WTC11 (cell line): ENCODE data around the gene MAGI2. TPM values are rescaled to one million over a fixed set of nuclear protein-coding genes. Genes with fewer than 3 reads are reported as not detected.

Experiments used
- ATAC-seq: fragments of 200-7000 bp; cut with Tn5 transposase; 2 replicates; pipeline ENCODE4 v1.10.0; 2021; ENCODE audit warnings: mild to moderate bottlenecking, moderate library complexity
- CTCF ChIA-PET: fragments of 300-600 bp; sonication (Branson Sonifier 250); formaldehyde crosslinking; loops from one replicate; lab custom pipeline; 2021; ENCODE audit warnings: antibody characterized with exemption; lab: Charles Lee
- POLR2A ChIA-PET: fragments of 350-600 bp; sonication (Branson Sonifier 250); formaldehyde crosslinking; loops from one replicate; lab custom pipeline; 2021; ENCODE audit warnings: antibody characterized with exemption; lab: Charles Lee
- DNase-seq: peaks from one replicate; pipeline ENCODE4 v3.0.0; 2021; ENCODE audit warnings: low spot score
- H3K27ac Mint-ChIP-seq: 2 replicates; pipeline ENCODE4 v1.8.0; 2021; ENCODE audit warnings: mixed read lengths
- H3K27me3 Mint-ChIP-seq: 2 replicates; pipeline ENCODE4 v1.8.0; 2021; ENCODE audit warnings: low read depth, mild to moderate bottlenecking, moderate library complexity, mixed read lengths
- H3K36me3 Mint-ChIP-seq: 2 replicates; pipeline ENCODE4 v1.8.0; 2021; ENCODE audit warnings: mixed read lengths
- H3K4me1 Mint-ChIP-seq: 2 replicates; pipeline ENCODE4 v1.8.0; 2022; ENCODE audit warnings: mixed read lengths
- H3K4me3 Mint-ChIP-seq: 2 replicates; pipeline ENCODE4 v1.8.0; 2021; ENCODE audit warnings: mild to moderate bottlenecking, moderate library complexity, mixed read lengths
- H3K9me3 Mint-ChIP-seq: 2 replicates; pipeline ENCODE4 v1.8.0; 2021; ENCODE audit warnings: mixed read lengths
- ATF1 ChIP-seq: sonication (generic); formaldehyde crosslinking; IDR thresholded peaks from 2 replicates; pipeline ENCODE4 v1.8.1; 2023; ENCODE audit warnings: mild to moderate bottlenecking, moderate library complexity, missing genetic modification reagents
- ATF6 ChIP-seq: sonication (generic); formaldehyde crosslinking; IDR thresholded peaks from 2 replicates; pipeline ENCODE4 v1.8.1; 2023; ENCODE audit warnings: mild to moderate bottlenecking, missing genetic modification reagents
- CREB1 ChIP-seq: sonication (generic); formaldehyde crosslinking; IDR thresholded peaks from 2 replicates; pipeline ENCODE4 v1.8.0; 2023; ENCODE audit warnings: mild to moderate bottlenecking, missing genetic modification reagents
- ESRRA ChIP-seq: sonication (generic); formaldehyde crosslinking; IDR thresholded peaks from 2 replicates; pipeline ENCODE4 v1.8.1; 2022; ENCODE audit warnings: mild to moderate bottlenecking, missing genetic modification reagents, borderline replicate concordance
- ETV6 ChIP-seq: sonication (generic); formaldehyde crosslinking; IDR thresholded peaks from 2 replicates; pipeline ENCODE4 v1.8.1; 2022; ENCODE audit warnings: mild to moderate bottlenecking, missing genetic modification reagents
- FOXJ3 ChIP-seq: sonication (generic); formaldehyde crosslinking; IDR thresholded peaks from 2 replicates; pipeline ENCODE4 v1.9.0; 2021; ENCODE audit warnings: missing genetic modification reagents, mild to moderate bottlenecking, borderline replicate concordance
- FOXP4 ChIP-seq: sonication (generic); formaldehyde crosslinking; IDR thresholded peaks from 2 replicates; pipeline ENCODE4 v1.8.0; 2022; ENCODE audit warnings: mild to moderate bottlenecking, missing genetic modification reagents
- GTF2I ChIP-seq: fragments of 250-450 bp; sonication (Bioruptor Pico); conservative IDR thresholded peaks from 2 replicates; pipeline ENCODE4 v1.4.0; 2021; ENCODE audit warnings: mild to moderate bottlenecking
- HMGA2 ChIP-seq: fragments of 250-450 bp; sonication (Bioruptor Pico); IDR thresholded peaks from 2 replicates; pipeline ENCODE4 v1.4.0; 2021; ENCODE audit warnings: mild to moderate bottlenecking, moderate library complexity
- MXD4 ChIP-seq: fragments of 250-450 bp; sonication (Bioruptor Pico); IDR thresholded peaks from 2 replicates; pipeline ENCODE4 v1.8.0; 2021; ENCODE audit warnings: mild to moderate bottlenecking, moderate library complexity, borderline replicate concordance
- NFATC4 ChIP-seq: fragments of 250-450 bp; sonication (Bioruptor Pico); IDR thresholded peaks from 2 replicates; pipeline ENCODE4 v1.9.0; 2021; ENCODE audit warnings: mild to moderate bottlenecking
- NFE2L1 ChIP-seq: sonication (generic); formaldehyde crosslinking; IDR thresholded peaks from 2 replicates; pipeline ENCODE4 v1.8.1; 2023; ENCODE audit warnings: missing genetic modification reagents
- NR3C1 ChIP-seq: sonication (generic); formaldehyde crosslinking; conservative IDR thresholded peaks from 2 replicates; pipeline ENCODE4 v1.8.1; 2023; ENCODE audit warnings: low read depth, mild to moderate bottlenecking, missing genetic modification reagents
- SMAD3 ChIP-seq: sonication (generic); formaldehyde crosslinking; IDR thresholded peaks from 2 replicates; pipeline ENCODE4 v1.8.0; 2022; ENCODE audit warnings: missing genetic modification reagents, mild to moderate bottlenecking, borderline replicate concordance
- USF2 ChIP-seq: sonication (generic); formaldehyde crosslinking; IDR thresholded peaks from 2 replicates; pipeline ENCODE4 v1.8.1; 2023; ENCODE audit warnings: mild to moderate bottlenecking, missing genetic modification reagents, moderate library complexity
- ZBTB21 ChIP-seq: sonication (generic); formaldehyde crosslinking; IDR thresholded peaks from 2 replicates; pipeline ENCODE4 v1.8.1; 2023; ENCODE audit warnings: mild to moderate bottlenecking, missing genetic modification reagents, borderline replicate concordance
- ZMAT4 ChIP-seq: fragments of 250-450 bp; sonication (Bioruptor Pico); IDR thresholded peaks from 2 replicates; pipeline ENCODE4 v1.9.0; 2021; ENCODE audit warnings: mild to moderate bottlenecking
- ZNF416 ChIP-seq: fragments of 250-450 bp; sonication (Bioruptor Pico); IDR thresholded peaks from 2 replicates; pipeline ENCODE4 v1.9.0; 2021; ENCODE audit warnings: mild to moderate bottlenecking, inconsistent platforms
- ZNF671 ChIP-seq: fragments of 250-450 bp; sonication (Bioruptor Pico); IDR thresholded peaks from 2 replicates; pipeline ENCODE4 v1.8.0; 2021; ENCODE audit warnings: mild to moderate bottlenecking
- total RNA-seq: library from RNA; stranded (reverse); gene quantifications from 3 replicates; pipeline ENCODE4 v1.2.3, GENCODE V29; 2021
- TF ChIP-seq, protein P1 (sequence below): sonication (generic); formaldehyde crosslinking; IDR thresholded peaks from 2 replicates; pipeline ENCODE4 v1.8.0; 2022; ENCODE audit warnings: missing genetic modification reagents
- TF ChIP-seq, protein P2 (sequence below): fragments of 250-450 bp; sonication (Bioruptor Pico); IDR thresholded peaks from 2 replicates; pipeline ENCODE4 v1.8.0; 2021; ENCODE audit warnings: mild to moderate bottlenecking
- TF ChIP-seq, protein P3 (sequence below): sonication (generic); formaldehyde crosslinking; IDR thresholded peaks from 2 replicates; pipeline ENCODE4 v1.8.1; 2022; ENCODE audit warnings: mild to moderate bottlenecking, moderate library complexity, missing genetic modification reagents
- TF ChIP-seq, protein P4 (sequence below): fragments of 250-450 bp; sonication (Bioruptor Pico); IDR thresholded peaks from 2 replicates; pipeline ENCODE4 v1.9.0; 2021; ENCODE audit warnings: moderate library complexity, mild to moderate bottlenecking, inconsistent platforms, borderline replicate concordance
- TF ChIP-seq, protein P5 (sequence below): sonication (generic); formaldehyde crosslinking; IDR thresholded peaks from 2 replicates; pipeline ENCODE4 v1.8.1; 2023; ENCODE audit warnings: mild to moderate bottlenecking, missing genetic modification reagents

Gene MAGI2
- total RNA-seq, 1 experiment from 2014 or later = 26.6 TPM

GRCh38 chr7:78153285-78153684, 1300.2 kb downstream of the MAGI2 start (continued):
- TF ChIP-seq MXD4 (CRISPR knock-in tag) (no peak), ETV6 (no peak), ATF6 (CRISPR knock-in tag) (no peak), CREB1 (CRISPR knock-in tag) (no peak), ZNF416 (CRISPR knock-in tag) (no peak)
- TF ChIP-seq, protein P1, sequence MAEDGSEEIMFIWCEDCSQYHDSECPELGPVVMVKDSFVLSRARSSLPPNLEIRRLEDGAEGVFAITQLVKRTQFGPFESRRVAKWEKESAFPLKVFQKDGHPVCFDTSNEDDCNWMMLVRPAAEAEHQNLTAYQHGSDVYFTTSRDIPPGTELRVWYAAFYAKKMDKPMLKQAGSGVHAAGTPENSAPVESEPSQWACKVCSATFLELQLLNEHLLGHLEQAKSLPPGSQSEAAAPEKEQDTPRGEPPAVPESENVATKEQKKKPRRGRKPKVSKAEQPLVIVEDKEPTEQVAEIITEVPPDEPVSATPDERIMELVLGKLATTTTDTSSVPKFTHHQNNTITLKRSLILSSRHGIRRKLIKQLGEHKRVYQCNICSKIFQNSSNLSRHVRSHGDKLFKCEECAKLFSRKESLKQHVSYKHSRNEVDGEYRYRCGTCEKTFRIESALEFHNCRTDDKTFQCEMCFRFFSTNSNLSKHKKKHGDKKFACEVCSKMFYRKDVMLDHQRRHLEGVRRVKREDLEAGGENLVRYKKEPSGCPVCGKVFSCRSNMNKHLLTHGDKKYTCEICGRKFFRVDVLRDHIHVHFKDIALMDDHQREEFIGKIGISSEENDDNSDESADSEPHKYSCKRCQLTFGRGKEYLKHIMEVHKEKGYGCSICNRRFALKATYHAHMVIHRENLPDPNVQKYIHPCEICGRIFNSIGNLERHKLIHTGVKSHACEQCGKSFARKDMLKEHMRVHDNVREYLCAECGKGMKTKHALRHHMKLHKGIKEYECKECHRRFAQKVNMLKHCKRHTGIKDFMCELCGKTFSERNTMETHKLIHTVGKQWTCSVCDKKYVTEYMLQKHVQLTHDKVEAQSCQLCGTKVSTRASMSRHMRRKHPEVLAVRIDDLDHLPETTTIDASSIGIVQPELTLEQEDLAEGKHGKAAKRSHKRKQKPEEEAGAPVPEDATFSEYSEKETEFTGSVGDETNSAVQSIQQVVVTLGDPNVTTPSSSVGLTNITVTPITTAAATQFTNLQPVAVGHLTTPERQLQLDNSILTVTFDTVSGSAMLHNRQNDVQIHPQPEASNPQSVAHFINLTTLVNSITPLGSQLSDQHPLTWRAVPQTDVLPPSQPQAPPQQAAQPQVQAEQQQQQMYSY (CRISPR knock-in tag) = no peak
- TF ChIP-seq, protein P2, sequence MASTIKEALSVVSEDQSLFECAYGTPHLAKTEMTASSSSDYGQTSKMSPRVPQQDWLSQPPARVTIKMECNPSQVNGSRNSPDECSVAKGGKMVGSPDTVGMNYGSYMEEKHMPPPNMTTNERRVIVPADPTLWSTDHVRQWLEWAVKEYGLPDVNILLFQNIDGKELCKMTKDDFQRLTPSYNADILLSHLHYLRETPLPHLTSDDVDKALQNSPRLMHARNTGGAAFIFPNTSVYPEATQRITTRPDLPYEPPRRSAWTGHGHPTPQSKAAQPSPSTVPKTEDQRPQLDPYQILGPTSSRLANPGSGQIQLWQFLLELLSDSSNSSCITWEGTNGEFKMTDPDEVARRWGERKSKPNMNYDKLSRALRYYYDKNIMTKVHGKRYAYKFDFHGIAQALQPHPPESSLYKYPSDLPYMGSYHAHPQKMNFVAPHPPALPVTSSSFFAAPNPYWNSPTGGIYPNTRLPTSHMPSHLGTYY (CRISPR knock-in tag) = no peak

DNA sequence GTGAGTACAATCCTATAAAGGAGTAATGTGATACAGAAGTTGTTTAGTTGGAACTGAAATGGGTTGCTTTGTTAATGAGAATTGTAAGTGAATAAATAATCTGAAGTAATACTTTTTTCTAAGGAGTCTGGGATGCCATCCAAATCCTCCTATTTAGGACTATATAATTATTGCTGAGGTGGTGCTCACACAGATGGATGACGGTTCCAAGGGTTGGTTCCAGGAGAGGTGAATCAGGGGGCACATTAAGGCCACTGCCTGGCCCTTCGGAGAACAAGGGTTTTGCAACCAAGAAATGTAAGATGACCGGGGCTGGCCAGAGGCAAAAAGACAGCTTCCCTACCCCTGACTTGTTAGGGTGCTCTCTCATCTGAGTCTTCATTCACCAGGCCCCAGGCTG, 1302.2 kb downstream of the MAGI2 start:
- no peak for ATAC-seq
- TF ChIP-seq, protein P3, sequence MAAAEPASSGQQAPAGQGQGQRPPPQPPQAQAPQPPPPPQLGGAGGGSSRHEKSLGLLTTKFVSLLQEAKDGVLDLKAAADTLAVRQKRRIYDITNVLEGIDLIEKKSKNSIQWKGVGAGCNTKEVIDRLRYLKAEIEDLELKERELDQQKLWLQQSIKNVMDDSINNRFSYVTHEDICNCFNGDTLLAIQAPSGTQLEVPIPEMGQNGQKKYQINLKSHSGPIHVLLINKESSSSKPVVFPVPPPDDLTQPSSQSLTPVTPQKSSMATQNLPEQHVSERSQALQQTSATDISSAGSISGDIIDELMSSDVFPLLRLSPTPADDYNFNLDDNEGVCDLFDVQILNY (CRISPR knock-in tag) = no peak
- TF ChIP-seq NFE2L1 (CRISPR knock-in tag) (no peak), NFATC4 (CRISPR knock-in tag) (no peak), USF2 (CRISPR knock-in tag) (no peak), ZBTB21 (CRISPR knock-in tag) (no peak), ATF1 (CRISPR knock-in tag) (no peak), NR3C1 (CRISPR knock-in tag) (no peak), FOXP4 (no peak), ZMAT4 (CRISPR knock-in tag) (no peak), ZNF671 (CRISPR knock-in tag) (no peak), ESRRA (CRISPR knock-in tag) (no peak), GTF2I (CRISPR knock-in tag) (no peak), HMGA2 (CRISPR knock-in tag) (no peak), SMAD3 (no peak), FOXJ3 (CRISPR knock-in tag) (no peak)
- TF ChIP-seq, protein P4, sequence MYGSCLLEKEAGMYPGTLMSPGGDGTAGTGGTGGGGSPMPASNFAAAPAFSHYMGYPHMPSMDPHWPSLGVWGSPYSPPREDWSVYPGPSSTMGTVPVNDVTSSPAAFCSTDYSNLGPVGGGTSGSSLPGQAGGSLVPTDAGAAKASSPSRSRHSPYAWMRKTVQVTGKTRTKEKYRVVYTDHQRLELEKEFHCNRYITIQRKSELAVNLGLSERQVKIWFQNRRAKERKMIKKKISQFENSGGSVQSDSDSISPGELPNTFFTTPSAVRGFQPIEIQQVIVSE (CRISPR knock-in tag) = no peak
- TF ChIP-seq, protein P5, sequence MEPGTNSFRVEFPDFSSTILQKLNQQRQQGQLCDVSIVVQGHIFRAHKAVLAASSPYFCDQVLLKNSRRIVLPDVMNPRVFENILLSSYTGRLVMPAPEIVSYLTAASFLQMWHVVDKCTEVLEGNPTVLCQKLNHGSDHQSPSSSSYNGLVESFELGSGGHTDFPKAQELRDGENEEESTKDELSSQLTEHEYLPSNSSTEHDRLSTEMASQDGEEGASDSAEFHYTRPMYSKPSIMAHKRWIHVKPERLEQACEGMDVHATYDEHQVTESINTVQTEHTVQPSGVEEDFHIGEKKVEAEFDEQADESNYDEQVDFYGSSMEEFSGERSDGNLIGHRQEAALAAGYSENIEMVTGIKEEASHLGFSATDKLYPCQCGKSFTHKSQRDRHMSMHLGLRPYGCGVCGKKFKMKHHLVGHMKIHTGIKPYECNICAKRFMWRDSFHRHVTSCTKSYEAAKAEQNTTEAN = no peak

More for the DNA sequence above, 1302.2 kb downstream of the MAGI2 start:
- POLR2A ChIA-PET = no interaction called here
- H3K4me1 Mint-ChIP-seq = peaks cover 19% of the 10 kb centered on the region
- CTCF ChIA-PET = no interaction called here
- H3K27ac Mint-ChIP-seq = no peak overlapping the region
- H3K27me3 Mint-ChIP-seq = no peaks in the 10 kb centered on the region
- H3K9me3 Mint-ChIP-seq = no peaks in the 10 kb centered on the region
- peaks cover 3% of the 10 kb centered on the region; the same call in 1 of the 2 replicates for H3K36me3 Mint-ChIP-seq
- DNase-seq = no peak
- no peak overlapping the region for H3K4me3 Mint-ChIP-seq
